Panc1 (cell line): ENCODE data around the gene CACNA1D. TPM values are rescaled to one million over a fixed set of nuclear protein-coding genes. Genes with fewer than 3 reads are reported as not detected.

Experiments used
- ATAC-seq: fragments of 200-7000 bp; cut with Tn5 transposase; 2 replicates; pipeline ENCODE4 v1.9.1; 2020; ENCODE audit warnings: mild to moderate bottlenecking, moderate library complexity
- BruUV-seq: library from RNA; stranded (reverse); fragments of 400-500 nt; replicated peaks from 2 replicates; lab custom pipeline; 2021; lab: Mats Ljungman, UMichigan
- CTCF ChIA-PET: fragments of 300-600 bp; sonication (Branson Sonifier 250); formaldehyde crosslinking; loops from one replicate; lab custom pipeline; 2022; ENCODE audit warnings: antibody characterized with exemption; lab: Charles Lee
- POLR2A ChIA-PET: fragments of 300-600 bp; sonication (Branson Sonifier 250); formaldehyde crosslinking; loops from one replicate; lab custom pipeline; 2022; ENCODE audit warnings: antibody characterized with exemption; lab: Charles Lee
- DNase-seq: peaks from one replicate; pipeline ENCODE4 v3.0.0-alpha.2; 2010; ENCODE audit warnings: low read depth, low spot score
- H3K27ac ChIP-seq: 2 replicates; pipeline ENCODE4 v1.5.1; 2011; ENCODE audit warnings: mild to moderate bottlenecking, low read length, inconsistent platforms
- H3K27me3 ChIP-seq: fragments of 200-500 bp; sonication (Bioruptor generic); 2 replicates; pipeline ENCODE4 v1.6.0; 2014; ENCODE audit warnings: low read length, inconsistent platforms; ENCODE audit not compliant: control insufficient read depth, insufficient read depth
- H3K36me3 ChIP-seq: fragments of 200-500 bp; sonication (Bioruptor generic); 2 replicates; pipeline ENCODE4 v1.5.1; 2014; ENCODE audit warnings: inconsistent platforms, mild to moderate bottlenecking, low read length, moderate library complexity; ENCODE audit not compliant: control insufficient read depth, insufficient read depth
- H3K4me1 ChIP-seq: 2 replicates; pipeline ENCODE4 v1.5.1; 2011; ENCODE audit warnings: inconsistent platforms, mild to moderate bottlenecking, low read length, moderate library complexity; ENCODE audit not compliant: control insufficient read depth, insufficient read depth
- H3K4me3 ChIP-seq, 2 experiments: 2 replicates each; pipeline ENCODE4 v1.5.1; 2011 to 2012; ENCODE audit warnings: low read depth in 2 of 2, low read length in 2 of 2, mild to moderate bottlenecking in 2 of 2, inconsistent platforms in 1 of 2, moderate library complexity in 1 of 2
- H3K9me3 ChIP-seq: fragments of 200-500 bp; sonication (Bioruptor generic); 2 replicates; pipeline ENCODE4 v1.5.1; 2014; ENCODE audit warnings: low read depth, mild to moderate bottlenecking, inconsistent platforms, low read length, moderate library complexity; ENCODE audit not compliant: control insufficient read depth, insufficient read depth
- CTCF ChIP-seq: fragments of 450-650 bp; IDR thresholded peaks from 2 replicates; pipeline ENCODE4 v1.5.1; 2017; ENCODE audit warnings: mild to moderate bottlenecking
- POLR2AphosphoS5 ChIP-seq: IDR thresholded peaks from 2 replicates; pipeline ENCODE4 v1.6.1; 2012; ENCODE audit warnings: mild to moderate bottlenecking, low read depth, low read length, moderate library complexity
- REST ChIP-seq, 2 experiments: IDR thresholded peaks; 2 replicates each; pipeline ENCODE4 v1.6.1; 2011 to 2012; ENCODE audit warnings: low read depth in 2 of 2, control low read depth in 1 of 2, low read length in 1 of 2, mild to moderate bottlenecking in 1 of 2, moderate library complexity in 1 of 2; ENCODE audit not compliant: insufficient read depth in 1 of 2
- SIN3A ChIP-seq: IDR thresholded peaks from 2 replicates; pipeline ENCODE4 v1.6.1; 2012; ENCODE audit warnings: low read depth, mild to moderate bottlenecking, low read length, moderate library complexity, borderline replicate concordance; ENCODE audit not compliant: insufficient read depth
- TCF7L2 ChIP-seq: IDR thresholded peaks from 2 replicates; pipeline ENCODE4 v1.6.1; 2011; ENCODE audit warnings: mild to moderate bottlenecking, low read depth, low read length, inconsistent platforms
- in situ Hi-C: cut with HindIII; loops from 2 replicates; pipeline ENCODE4 v1.10.0; 2016; ENCODE audit warnings: low sequenced_read_pairs, low pct_unique_long_range_greater_than_20kb
- intact Hi-C: fragments of 100-400 bp; cut with micrococcal nuclease; formaldehyde crosslinking; loops from one replicate; pipeline ENCODE4 v1.10.0; 2022; ENCODE audit not compliant: unreplicated experiment
- total RNA-seq: library from RNA; stranded (reverse); gene quantifications from one replicate; pipeline ENCODE4 v1.2.1, GENCODE V29; 2021; ENCODE audit not compliant: unreplicated experiment

CACNA1D gene
- total RNA-seq, 1 experiment from 2014 or later, result 23.0 TPM

GRCh38 chr3:53841296-53841695 is 346.9 kb downstream of the CACNA1D start:
- H3K36me3 ChIP-seq, result no peaks in the 10 kb centered on the region
- intact Hi-C loops, result no loop called here
- H3K27me3 ChIP-seq, result no peaks in the 10 kb centered on the region
- peak overlapping the region; percentile 88 for H3K27ac ChIP-seq
- ChIA-PET POLR2A (no interaction called here), CTCF (no interaction called here)
- no TSS peak for BruUV-seq
- ATAC-seq (no peak), DNase-seq (no peak)
- no peak overlapping the region for H3K4me3 ChIP-seq
- TF ChIP-seq SIN3A (no peak), TCF7L2 (no peak), REST (IDR thresholded peaks at IDR 0.05; ENCODE audit: insufficient read depth in 1 of 2, low read depth in 2 of 2, low read length in 1 of 2) (no peak), CTCF (no peak; the same call in 1 of the 2 replicates), POLR2AphosphoS5 (no peak)
- in situ Hi-C loops, result no loop called here
- H3K4me1 ChIP-seq, result peaks cover 39% of the 10 kb centered on the region
- H3K9me3 ChIP-seq, result no peaks in the 10 kb centered on the region

- CTCF ChIA-PET, result no interaction called here
- Histone ChIP-seq H3K27ac (peak overlapping the region; percentile 88), H3K27me3 (no peaks in the 10 kb centered on the region), H3K4me3 (peak overlapping the region in 1 of 2 experiments; percentile 18; a peak in 2 of 4 replicates), H3K4me1 (peaks cover 44% of the 10 kb centered on the region), H3K36me3 (no peaks in the 10 kb centered on the region), H3K9me3 (no peaks in the 10 kb centered on the region)
- POLR2A ChIA-PET, result interaction anchor here (0.6 kb wide), 1 partner anchor 26 kb away, joined by 3 read pairs; no protein-coding TSS in a partner anchor
- peak; percentile 63 for ATAC-seq
- no TSS peak for BruUV-seq
- in situ Hi-C loops (no loop called here), intact Hi-C loops (no loop called here)
- peak; percentile 46 for DNase-seq
- TF ChIP-seq REST (IDR thresholded peaks at IDR 0.05; ENCODE audit: insufficient read depth in 1 of 2, low read depth in 2 of 2, low read length in 1 of 2) (no peak), CTCF (peak; percentile 42)
These were observed 348.2 kb downstream of the CACNA1D start for GRCh38 chr3:53842436-53843194.
